Measurements from ENCODE around the gene ZNF276. TPM values are rescaled to one million over a fixed set of nuclear protein-coding genes. Genes with fewer than 3 reads are reported as not detected.

The ZNF276 gene
- total and polyA plus RNA-seq, 8 donors: 7.9 to 49.3 (median 11.2) TPM

DNA sequence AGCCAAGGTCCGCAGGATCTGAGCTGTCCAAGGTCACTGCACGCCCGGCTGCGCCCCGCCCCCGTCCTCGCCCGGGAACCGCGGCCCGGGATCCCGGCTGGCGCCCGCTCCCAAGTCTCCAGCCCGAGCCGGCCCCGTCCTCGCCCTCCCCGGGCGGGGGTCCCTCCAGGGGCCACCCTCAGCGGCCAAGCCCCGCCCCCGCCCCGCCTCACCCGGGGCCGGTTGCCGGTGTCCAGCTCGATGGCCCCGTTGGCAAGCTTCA is 855 bp upstream of the ZNF276 start:
- peak overlapping the region; percentile 75 to 94 (median 87) for H3K4me3 ChIP-seq
- peak; percentile 60 to 91 (median 77) for DNase-seq
- H3K27ac ChIP-seq: peak overlapping the region; percentile 89 to 97 (median 96)
- peak; percentile 27 to 50 (median 36) for ATAC-seq
- whole genome bisulfite sequencing, 2 donors: 0% methylated on average over 23 to 29 of the region's 29 CpGs
- intact Hi-C loops (cut with DNase I): no loop called here
- no peaks in the 10 kb centered on the region for H3K9me3 ChIP-seq
- peaks cover 7 to 9% (median 8%) of the 10 kb centered on the region in 3 donors for H3K4me1 ChIP-seq
- TF ChIP-seq, protein P1, sequence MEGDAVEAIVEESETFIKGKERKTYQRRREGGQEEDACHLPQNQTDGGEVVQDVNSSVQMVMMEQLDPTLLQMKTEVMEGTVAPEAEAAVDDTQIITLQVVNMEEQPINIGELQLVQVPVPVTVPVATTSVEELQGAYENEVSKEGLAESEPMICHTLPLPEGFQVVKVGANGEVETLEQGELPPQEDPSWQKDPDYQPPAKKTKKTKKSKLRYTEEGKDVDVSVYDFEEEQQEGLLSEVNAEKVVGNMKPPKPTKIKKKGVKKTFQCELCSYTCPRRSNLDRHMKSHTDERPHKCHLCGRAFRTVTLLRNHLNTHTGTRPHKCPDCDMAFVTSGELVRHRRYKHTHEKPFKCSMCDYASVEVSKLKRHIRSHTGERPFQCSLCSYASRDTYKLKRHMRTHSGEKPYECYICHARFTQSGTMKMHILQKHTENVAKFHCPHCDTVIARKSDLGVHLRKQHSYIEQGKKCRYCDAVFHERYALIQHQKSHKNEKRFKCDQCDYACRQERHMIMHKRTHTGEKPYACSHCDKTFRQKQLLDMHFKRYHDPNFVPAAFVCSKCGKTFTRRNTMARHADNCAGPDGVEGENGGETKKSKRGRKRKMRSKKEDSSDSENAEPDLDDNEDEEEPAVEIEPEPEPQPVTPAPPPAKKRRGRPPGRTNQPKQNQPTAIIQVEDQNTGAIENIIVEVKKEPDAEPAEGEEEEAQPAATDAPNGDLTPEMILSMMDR (IDR thresholded peaks at IDR 0.05): no peak
- peaks cover 0 to 8% (median 0%) of the 10 kb centered on the region in 3 donors for H3K36me3 ChIP-seq
- no peaks in the 10 kb centered on the region for H3K27me3 ChIP-seq
- FAIRE-seq: no peak

DNA sequence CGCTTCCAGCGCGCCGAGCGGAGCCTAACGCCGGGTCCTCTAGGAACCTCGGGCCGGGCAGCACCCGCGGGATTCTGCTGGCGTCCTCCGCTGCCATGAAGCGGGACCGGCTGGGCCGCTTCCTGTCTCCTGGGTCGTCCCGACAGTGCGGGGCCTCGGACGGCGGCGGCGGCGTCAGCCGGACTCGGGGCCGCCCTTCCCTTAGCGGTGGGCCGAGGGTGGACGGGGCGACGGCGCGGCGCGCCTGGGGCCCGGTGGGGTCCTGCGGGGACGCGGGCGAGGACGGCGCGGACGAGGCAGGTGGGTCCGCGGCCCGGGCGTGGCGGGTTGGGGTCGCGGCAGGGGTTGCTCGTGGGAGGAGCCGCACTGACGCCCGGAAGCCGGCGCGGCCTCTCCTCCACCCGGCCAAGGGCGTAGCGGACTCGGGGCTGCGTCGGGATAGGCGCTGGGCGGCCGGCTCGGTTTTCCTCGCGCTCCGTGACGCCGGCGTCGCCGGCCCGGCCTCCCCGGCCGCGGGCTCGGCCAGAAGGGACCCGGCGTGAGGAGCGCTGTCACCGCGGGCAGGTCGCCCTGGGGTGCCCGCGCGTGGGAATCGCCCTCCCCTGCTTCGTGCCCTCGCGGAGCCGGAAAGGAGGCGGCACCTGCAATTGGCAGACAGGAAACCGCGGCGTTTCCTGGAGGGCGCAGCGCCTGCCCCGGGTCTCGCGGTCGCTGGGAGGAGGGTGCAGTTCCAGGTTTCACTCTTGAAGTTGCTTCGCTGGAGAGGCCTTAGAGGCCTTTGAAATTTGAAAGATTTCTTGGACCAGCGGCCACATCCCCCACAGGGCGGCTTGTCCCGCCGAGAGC is 432 bp downstream of the ZNF276 start:
- Histone ChIP-seq H3K27ac (peak overlapping the region; percentile 89 to 97 (median 96)), H3K4me3 (peak overlapping the region; percentile 75 to 94 (median 87)), H3K9me3 (no peaks in the 10 kb centered on the region), H3K27me3 (no peaks in the 10 kb centered on the region), H3K4me1 (peaks cover 7 to 9% (median 8%) of the 10 kb centered on the region in 3 donors), H3K36me3 (peaks cover 0 to 8% (median 0%) of the 10 kb centered on the region in 3 donors)
- DNase-seq (peak in 5 of 6 donors; percentile 44 to 85 (median 60)), ATAC-seq (peak; percentile 19 to 45 (median 25)), FAIRE-seq (no peak)
- intact Hi-C loops (cut with DNase I): no loop called here
- 0% methylated on average over 88 to 112 of the region's 112 CpGs for WGBS, 2 donors
- TF ChIP-seq, protein P1 (IDR thresholded peaks at IDR 0.05): no peak

DNA sequence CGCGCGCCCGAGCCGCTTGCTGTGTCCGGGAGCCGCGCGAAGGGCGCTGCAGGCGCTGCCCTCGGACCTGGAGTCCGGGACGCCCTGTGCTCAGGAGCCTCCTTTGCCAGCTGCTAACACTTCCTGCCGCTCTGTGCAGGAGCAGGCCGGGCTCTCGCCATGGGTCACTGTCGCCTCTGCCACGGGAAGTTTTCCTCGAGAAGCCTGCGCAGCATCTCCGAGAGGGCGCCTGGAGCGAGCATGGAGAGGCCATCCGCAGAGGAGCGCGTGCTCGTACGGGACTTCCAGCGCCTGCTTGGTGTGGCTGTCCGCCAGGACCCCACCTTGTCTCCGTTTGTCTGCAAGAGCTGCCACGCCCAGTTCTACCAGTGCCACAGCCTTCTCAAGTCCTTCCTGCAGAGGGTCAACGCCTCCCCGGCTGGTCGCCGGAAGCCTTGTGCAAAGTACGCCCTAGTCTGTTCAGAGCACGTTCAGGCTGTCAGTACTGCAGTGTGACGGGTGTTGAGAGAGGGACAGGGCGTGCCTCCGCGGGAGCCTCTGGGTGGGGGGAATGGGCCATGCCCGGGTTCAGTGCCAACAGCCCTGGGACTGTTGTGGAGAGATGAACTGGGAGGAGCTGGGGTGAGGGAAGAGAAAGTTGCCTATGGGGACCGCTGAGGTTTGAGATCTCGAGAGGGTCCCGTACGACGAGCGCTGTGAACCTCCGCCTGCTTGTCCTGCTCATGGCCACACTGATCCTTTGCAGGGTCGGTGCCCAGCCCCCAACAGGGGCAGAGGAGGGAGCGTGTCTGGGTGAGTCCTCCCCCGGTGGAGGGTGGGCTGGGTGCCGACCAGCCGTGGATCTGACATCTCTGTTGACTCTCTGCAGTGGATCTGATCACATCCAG is 1.3 kb downstream of the ZNF276 start:
- TF ChIP-seq, protein P1 (IDR thresholded peaks at IDR 0.05): no peak
- WGBS, 2 donors: 34 to 36% methylated on average over 56 of the region's 56 CpGs
- Histone ChIP-seq H3K36me3 (peaks cover 0 to 12% (median 0%) of the 10 kb centered on the region in 3 donors), H3K4me1 (peaks cover 7 to 9% (median 8%) of the 10 kb centered on the region in 3 donors), H3K27me3 (no peaks in the 10 kb centered on the region), H3K27ac (peak overlapping the region; percentile 89 to 97 (median 96)), H3K9me3 (no peaks in the 10 kb centered on the region), H3K4me3 (peak overlapping the region; percentile 75 to 94 (median 87))
- ATAC-seq (peak in 2 of 4 donors; percentile 1 to 3), DNase-seq (peak in 2 of 6 donors; percentile 48 to 85), FAIRE-seq (no peak)
- intact Hi-C loops (cut with DNase I): no loop called here

DNA sequence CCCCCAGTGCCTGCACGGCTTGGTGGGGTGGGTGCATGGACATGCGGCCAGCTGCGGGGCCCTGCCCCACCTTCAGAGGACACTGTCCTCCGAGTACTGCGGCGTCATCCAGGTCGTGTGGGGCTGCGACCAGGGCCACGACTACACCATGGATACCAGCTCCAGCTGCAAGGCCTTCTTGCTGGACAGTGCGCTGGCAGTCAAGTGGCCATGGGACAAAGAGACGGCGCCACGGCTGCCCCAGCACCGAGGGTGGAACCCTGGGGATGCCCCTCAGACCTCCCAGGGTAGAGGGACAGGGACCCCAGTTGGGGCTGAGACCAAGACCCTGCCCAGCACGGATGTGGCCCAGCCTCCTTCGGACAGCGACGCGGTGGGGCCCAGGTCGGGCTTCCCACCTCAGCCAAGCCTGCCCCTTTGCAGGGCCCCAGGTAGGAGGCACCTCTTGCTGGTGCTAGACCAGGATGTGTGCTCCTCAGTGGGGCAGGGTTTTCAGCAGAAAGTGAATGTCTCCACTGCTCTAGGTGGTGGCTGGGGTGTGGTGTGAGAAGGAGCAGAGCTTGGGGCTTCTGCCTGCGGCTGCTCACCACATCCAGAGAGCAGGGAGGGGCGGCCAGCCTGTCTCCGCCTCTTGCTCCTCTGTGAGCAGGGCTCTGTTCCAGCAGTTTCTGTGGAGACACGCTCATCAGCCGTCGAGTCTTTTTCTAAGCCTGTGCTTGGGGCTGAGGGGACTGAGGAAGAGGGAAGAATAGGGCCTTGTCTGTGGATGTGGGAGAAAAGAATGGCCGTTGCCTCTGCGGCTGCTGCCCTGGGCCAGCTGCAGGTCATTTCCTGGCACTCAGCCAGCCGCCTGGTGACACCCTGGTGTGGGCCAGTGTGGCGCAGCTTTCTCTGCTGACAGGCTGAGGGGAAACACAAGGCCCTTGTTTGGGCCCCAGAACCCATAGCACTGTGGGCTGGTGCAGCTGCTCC is 2.2 kb downstream of the ZNF276 start:
- Histone ChIP-seq H3K4me1 (peaks cover 7 to 9% (median 8%) of the 10 kb centered on the region in 3 donors), H3K36me3 (peaks cover 0 to 16% (median 0%) of the 10 kb centered on the region in 3 donors), H3K4me3 (no peak overlapping the region), H3K27ac (no peak overlapping the region), H3K27me3 (no peaks in the 10 kb centered on the region), H3K9me3 (no peaks in the 10 kb centered on the region)
- 81 to 88% methylated on average over 30 of the region's 30 CpGs for WGBS, 2 donors
- TF ChIP-seq, protein P1 (IDR thresholded peaks at IDR 0.05): no peak
- DNase-seq (peak in 2 of 6 donors; percentile 42 to 86), FAIRE-seq (no peak), ATAC-seq (no peak)
- intact Hi-C loops (cut with DNase I): no loop called here
